MM.1S (cell line): Measurements from ENCODE around the gene UBE2QL1.

ENCODE experiments used
- DNase-seq: peaks from one replicate; pipeline ENCODE4 v3.0.0-alpha.2; 2015
- H2AFZ ChIP-seq: fragments of 300-600 bp; sonication (generic); 2 replicates; pipeline ENCODE4 v1.6.0; 2016; ENCODE audit warnings: antibody characterized with exemption, low read length
- H3F3A ChIP-seq: fragments of 300-600 bp; sonication (generic); 2 replicates; pipeline ENCODE4 v1.6.1; 2016; ENCODE audit warnings: mild to moderate bottlenecking, antibody characterized with exemption, low read length, moderate library complexity, mixed read lengths; ENCODE audit not compliant: insufficient read depth
- H3K27ac ChIP-seq: fragments of 300-600 bp; sonication (generic); 2 replicates; pipeline ENCODE4 v1.5.1; 2016; ENCODE audit warnings: mild to moderate bottlenecking, low read length
- H3K27me3 ChIP-seq: fragments of 300-600 bp; sonication (generic); replicated peaks from 2 replicates; pipeline ENCODE4 v1.6.0; 2016; ENCODE audit warnings: low read length; ENCODE audit not compliant: insufficient read depth
- H3K36me3 ChIP-seq: fragments of 300-600 bp; sonication (generic); replicated peaks from 2 replicates; pipeline ENCODE4 v1.6.1; 2016; ENCODE audit warnings: mild to moderate bottlenecking, low read length, mixed read lengths; ENCODE audit not compliant: insufficient read depth
- H3K4me1 ChIP-seq: fragments of 300-600 bp; sonication (generic); 2 replicates; pipeline ENCODE4 v1.6.1; 2016; ENCODE audit warnings: low read length, mixed read lengths
- H3K4me2 ChIP-seq: fragments of 300-600 bp; sonication (generic); 2 replicates; pipeline ENCODE4 v1.6.0; 2016; ENCODE audit warnings: low read depth, low read length
- H3K4me3 ChIP-seq: fragments of 300-600 bp; sonication (generic); 2 replicates; pipeline ENCODE4 v1.5.1; 2016; ENCODE audit warnings: low read length, mixed read lengths
- H3K79me2 ChIP-seq: fragments of 300-600 bp; sonication (generic); 2 replicates; pipeline ENCODE4 v1.6.1; 2016; ENCODE audit warnings: mixed run types, low read length, mixed read lengths
- H3K9ac ChIP-seq: fragments of 300-600 bp; sonication (generic); 2 replicates; pipeline ENCODE4 v1.6.1; 2016; ENCODE audit warnings: low read length, mixed read lengths
- H3K9me2 ChIP-seq: fragments of 300-600 bp; sonication (generic); replicated peaks from 2 replicates; pipeline ENCODE4 v1.6.1; 2016; ENCODE audit warnings: mild to moderate bottlenecking, low read length, mixed read lengths; ENCODE audit not compliant: insufficient read depth
- H3K9me3 ChIP-seq: fragments of 300-600 bp; sonication (generic); replicated peaks from 2 replicates; pipeline ENCODE4 v1.6.1; 2016; ENCODE audit warnings: mild to moderate bottlenecking, low read length, mixed read lengths; ENCODE audit not compliant: insufficient read depth
- H4K20me1 ChIP-seq: fragments of 300-600 bp; sonication (generic); 2 replicates; pipeline ENCODE4 v1.6.1; 2016; ENCODE audit warnings: mild to moderate bottlenecking, low read length, moderate library complexity, mixed read lengths; ENCODE audit not compliant: insufficient read depth
- CTCF ChIP-seq: fragments of 300-600 bp; sonication (generic); IDR thresholded peaks from 2 replicates; pipeline ENCODE4 v1.5.1; 2016; ENCODE audit warnings: antibody characterized with exemption, low read length, mixed read lengths
- EZH2 ChIP-seq: fragments of 300-600 bp; sonication (generic); optimal IDR thresholded peaks from 2 replicates; pipeline ENCODE3; 2017; ENCODE audit warnings: low read depth, mild to moderate bottlenecking, antibody characterized with exemption, low read length, mixed read lengths
- EZH2phosphoT487 ChIP-seq: fragments of 300-600 bp; sonication (generic); IDR thresholded peaks from 2 replicates; pipeline ENCODE4 v1.6.1; 2018; ENCODE audit warnings: antibody characterized with exemption, low read length

The UBE2QL1 gene

DNA sequence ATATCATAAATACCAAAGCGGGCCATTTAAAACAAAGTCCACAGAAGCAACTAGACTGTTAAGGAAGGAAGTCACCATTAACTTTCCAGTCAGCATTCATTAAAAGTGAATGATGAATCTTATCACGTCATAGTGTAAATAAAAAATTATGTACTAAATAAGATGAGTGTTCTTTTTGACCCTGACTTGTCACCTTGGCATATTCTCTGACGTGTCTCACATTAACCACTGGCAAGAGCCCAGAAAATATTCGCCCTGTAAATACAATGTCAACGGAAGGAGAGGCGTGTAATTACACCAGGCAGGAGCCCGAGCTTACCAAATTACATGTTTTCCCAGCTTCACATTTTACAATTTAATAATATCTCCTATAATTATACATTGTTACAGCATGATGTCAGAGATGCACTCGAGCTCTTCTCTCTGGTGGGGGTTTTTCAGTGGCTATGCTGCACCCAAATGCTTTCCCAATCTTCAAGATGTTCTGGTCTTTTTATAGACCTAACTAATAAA, 29.3 kb upstream of the UBE2QL1 start:
- no peak for TF ChIP-seq EZH2phosphoT487
- TF ChIP-seq EZH2, result no peak
- no peak for TF ChIP-seq CTCF
- Histone ChIP-seq H3K27ac (no peak overlapping the region), H3K9me3 (no peaks in the 10 kb centered on the region), H3K9me2 (no peaks in the 10 kb centered on the region), H3K27me3 (no peaks in the 10 kb centered on the region), H3K4me3 (no peak overlapping the region), H3K9ac (no peak overlapping the region), H3K79me2 (no peaks in the 10 kb centered on the region), H2AFZ (no peak overlapping the region), H3K4me2 (no peak overlapping the region), H3K36me3 (no peaks in the 10 kb centered on the region), H3K4me1 (no peaks in the 10 kb centered on the region), H3F3A (no peaks in the 10 kb centered on the region), H4K20me1 (no peaks in the 10 kb centered on the region)
- DNase-seq, result no peak

- Histone ChIP-seq H3K4me2 (no peak overlapping the region), H4K20me1 (no peaks in the 10 kb centered on the region), H3K9me2 (no peaks in the 10 kb centered on the region), H3K9ac (no peak overlapping the region), H2AFZ (no peak overlapping the region), H3K36me3 (no peaks in the 10 kb centered on the region), H3K9me3 (no peaks in the 10 kb centered on the region), H3K79me2 (no peaks in the 10 kb centered on the region), H3K4me1 (no peaks in the 10 kb centered on the region), H3K27me3 (no peaks in the 10 kb centered on the region), H3F3A (no peaks in the 10 kb centered on the region), H3K27ac (no peak overlapping the region), H3K4me3 (no peak overlapping the region)
- TF ChIP-seq CTCF (no peak), EZH2phosphoT487 (no peak), EZH2 (no peak)
- no peak for DNase-seq
Observed at GRCh38 chr5:6423327-6424109, 25.1 kb upstream of the UBE2QL1 start.

- no peak overlapping the region for H3K4me2 ChIP-seq
- no peak overlapping the region for H2AFZ ChIP-seq
- no peak overlapping the region for H3K27ac ChIP-seq
- no peaks in the 10 kb centered on the region for H3K9me2 ChIP-seq
- no peak overlapping the region for H3K9ac ChIP-seq
- H3K27me3 ChIP-seq, result no peaks in the 10 kb centered on the region
- DNase-seq, result no peak
- no peak overlapping the region for H3K4me3 ChIP-seq
- H3F3A ChIP-seq, result no peaks in the 10 kb centered on the region
- H4K20me1 ChIP-seq, result no peaks in the 10 kb centered on the region
- H3K9me3 ChIP-seq, result no peaks in the 10 kb centered on the region
- H3K79me2 ChIP-seq, result no peaks in the 10 kb centered on the region
- H3K36me3 ChIP-seq, result no peaks in the 10 kb centered on the region
- H3K4me1 ChIP-seq, result no peaks in the 10 kb centered on the region
- TF ChIP-seq CTCF (no peak), EZH2phosphoT487 (no peak), EZH2 (no peak)
Observed at GRCh38 chr5:6424110-6424659, 24.5 kb upstream of the UBE2QL1 start.
